GM12801 (cell line): ENCODE results near the gene C9orf50.

Source experiments
- CTCF ChIP-seq: IDR thresholded peaks from one replicate; pipeline ENCODE4 v1.5.1; 2011; ENCODE audit warnings: control low read depth; ENCODE audit not compliant: insufficient read length; ENCODE audit errors: extremely low read depth

Gene C9orf50

GRCh38 chr9:129612123-129612522 lies 8.8 kb downstream of the C9orf50 start:
- no peak for TF ChIP-seq CTCF

GRCh38 chr9:129611307-129611800 lies 9.5 kb downstream of the C9orf50 start:
- TF ChIP-seq CTCF: no peak

- TF ChIP-seq CTCF: no peak
Measured at GRCh38 chr9:129610473-129611306, 10.2 kb downstream of the C9orf50 start.

GRCh38 chr9:129610213-129610472 lies 10.8 kb downstream of the C9orf50 start:
- no peak for TF ChIP-seq CTCF

GRCh38 chr9:129609486-129610212 lies 11.3 kb downstream of the C9orf50 start:
- no peak for TF ChIP-seq CTCF

GRCh38 chr9:129608561-129609481 lies 12.1 kb downstream of the C9orf50 start:
- TF ChIP-seq CTCF: no peak

- TF ChIP-seq CTCF: no peak
Measured at GRCh38 chr9:129607027-129607387, 13.9 kb downstream of the C9orf50 start.
